Neural cell (in vitro differentiated cells): ENCODE data around the gene LSM14A. TPM values are rescaled to one million over a fixed set of nuclear protein-coding genes. Genes with fewer than 3 reads are reported as not detected.

ENCODE experiments used
- H2AFZ ChIP-seq: fragments of 200-600, 300-800 bp; sonication (generic), shearing (Covaris generic); 2 replicates; pipeline ENCODE4 v1.6.0; 2014; ENCODE audit warnings: low read depth, mild to moderate bottlenecking, antibody characterized with exemption, low read length, moderate library complexity
- H3F3A ChIP-seq: fragments of 200-600 bp; shearing (Covaris generic); 2 replicates; pipeline ENCODE4 v1.6.1; 2016; ENCODE audit warnings: mild to moderate bottlenecking, moderate library complexity, mixed read lengths, antibody characterized with exemption, low read length; ENCODE audit not compliant: insufficient read depth, poor library complexity, severe bottlenecking
- H3K27ac ChIP-seq: fragments of 200-600, 300-800 bp; sonication (generic), shearing (Covaris generic); 2 replicates; pipeline ENCODE4 v1.5.1; 2014; ENCODE audit warnings: mild to moderate bottlenecking, low read length, moderate library complexity
- H3K27me3 ChIP-seq: fragments of 300-800, 200-600 bp; sonication (generic), shearing (Covaris generic); 2 replicates; pipeline ENCODE4 v1.6.0; 2014; ENCODE audit warnings: mild to moderate bottlenecking, low read depth, low read length, moderate library complexity; ENCODE audit not compliant: insufficient read depth
- H3K36me3 ChIP-seq: fragments of 300-800, 200-600 bp; sonication (generic), shearing (Covaris generic); 2 replicates; pipeline ENCODE4 v1.5.1; 2014; ENCODE audit warnings: mild to moderate bottlenecking, antibody characterized with exemption, low read length, moderate library complexity; ENCODE audit not compliant: insufficient read depth
- H3K4me2 ChIP-seq: fragments of 300-800, 200-600 bp; sonication (generic), shearing (Covaris generic); 2 replicates; pipeline ENCODE4 v1.6.0; 2014; ENCODE audit warnings: mild to moderate bottlenecking, low read length
- H3K4me3 ChIP-seq: fragments of 300-800, 200-600 bp; sonication (generic), shearing (Covaris generic); 2 replicates; pipeline ENCODE4 v1.5.1; 2014; ENCODE audit warnings: mild to moderate bottlenecking, low read length, moderate library complexity
- H3K79me2 ChIP-seq: fragments of 200-600 bp; shearing (Covaris generic); replicated peaks from 2 replicates; pipeline ENCODE4 v1.6.0; 2014; ENCODE audit warnings: mild to moderate bottlenecking, low read length, moderate library complexity; ENCODE audit not compliant: insufficient read depth
- H3K9ac ChIP-seq: fragments of 300-800, 200-600 bp; sonication (generic), shearing (Covaris generic); 2 replicates; pipeline ENCODE4 v1.6.1; 2016; ENCODE audit warnings: mild to moderate bottlenecking, low read length, mixed read lengths
- H3K9me2 ChIP-seq: fragments of 200-600 bp; shearing (Covaris generic); 2 replicates; pipeline ENCODE4 v1.6.1; 2016; ENCODE audit warnings: mild to moderate bottlenecking, low read length, mixed read lengths; ENCODE audit not compliant: insufficient read depth
- H3K9me3 ChIP-seq: fragments of 200-600, 300-800 bp; sonication (generic), shearing (Covaris generic); 2 replicates; pipeline ENCODE4 v1.6.1; 2016; ENCODE audit warnings: mild to moderate bottlenecking, mixed run types, low read length, moderate library complexity, mixed read lengths
- H4K20me1 ChIP-seq: fragments of 200-600 bp; shearing (Covaris generic); 2 replicates; pipeline ENCODE4 v1.6.1; 2016; ENCODE audit warnings: mild to moderate bottlenecking, mixed run types; ENCODE audit not compliant: insufficient read depth
- EP300 ChIP-seq: fragments of 450-650 bp; conservative IDR thresholded peaks from 2 replicates; pipeline ENCODE4 v1.6.1; 2014; ENCODE audit warnings: antibody characterized with exemption, mild to moderate bottlenecking, moderate library complexity; ENCODE audit not compliant: poor library complexity, severe bottlenecking
- EZH2 ChIP-seq: fragments of 200-600, 300-800 bp; shearing (Covaris generic), sonication (generic); IDR thresholded peaks from 2 replicates; pipeline ENCODE4 v1.6.1; 2014; ENCODE audit warnings: antibody characterized with exemption, low read length, borderline replicate concordance, mild to moderate bottlenecking; ENCODE audit not compliant: insufficient read depth, poor library complexity, severe bottlenecking
- MXI1 ChIP-seq: fragments of 450-650 bp; conservative IDR thresholded peaks from 2 replicates; pipeline ENCODE4 v1.6.1; 2014; ENCODE audit warnings: antibody characterized with exemption, mild to moderate bottlenecking; ENCODE audit not compliant: poor library complexity, severe bottlenecking
- POLR2AphosphoS5 ChIP-seq: IDR thresholded peaks from 2 replicates; pipeline ENCODE4 v1.6.1; 2012
- RAD21 ChIP-seq: fragments of 450-650 bp; conservative IDR thresholded peaks from 2 replicates; pipeline ENCODE4 v1.6.1; 2014; ENCODE audit warnings: antibody characterized with exemption, mild to moderate bottlenecking, moderate library complexity
- SMC3 ChIP-seq: fragments of 450-650 bp; conservative IDR thresholded peaks from 2 replicates; pipeline ENCODE4 v1.6.1; 2014; ENCODE audit warnings: antibody characterized with exemption, mild to moderate bottlenecking, moderate library complexity; ENCODE audit not compliant: poor library complexity
- TAF1 ChIP-seq: IDR thresholded peaks from 2 replicates; pipeline ENCODE4 v1.6.1; 2012; ENCODE audit warnings: low read depth
- polyA plus RNA-seq: library from polyadenylated mRNA; depleted of rRNA; stranded (reverse); fragments of >200 nt; gene quantifications from 2 replicates; pipeline ENCODE4 v1.2.3, GENCODE V29; 2014
- TF ChIP-seq, protein P1 (sequence below): fragments of 450-650 bp; IDR thresholded peaks from 2 replicates; pipeline ENCODE4 v1.5.1; 2014; ENCODE audit warnings: antibody characterized with exemption, mild to moderate bottlenecking, moderate library complexity; ENCODE audit not compliant: poor library complexity, severe bottlenecking
- TF ChIP-seq, protein P2 (sequence below): IDR thresholded peaks from 2 replicates; pipeline ENCODE4 v1.6.1; 2012; ENCODE audit warnings: borderline replicate concordance

LSM14A gene
- polyA plus RNA-seq, 1 donor from 2014 or later: 104 TPM

- Histone ChIP-seq H3K4me2 (no peak overlapping the region), H3K79me2 (no peaks in the 10 kb centered on the region), H4K20me1 (no peaks in the 10 kb centered on the region), H3K27ac (no peak overlapping the region), H2AFZ (no peak overlapping the region), H3K27me3 (no peaks in the 10 kb centered on the region), H3K4me3 (no peak overlapping the region), H3K9me3 (no peaks in the 10 kb centered on the region), H3K9me2 (no peaks in the 10 kb centered on the region), H3K36me3 (peaks cover 12% of the 10 kb centered on the region), H3K9ac (no peak overlapping the region), H3F3A (no peaks in the 10 kb centered on the region)
- no peak for TF ChIP-seq POLR2AphosphoS5
- TF ChIP-seq MXI1: no peak
- TF ChIP-seq RAD21: no peak
- TF ChIP-seq EP300: no peak
Measured at GRCh38 chr19:34226036-34226435, 53.7 kb downstream of the LSM14A start.

- Histone ChIP-seq H3K79me2 (no peaks in the 10 kb centered on the region), H3F3A (no peaks in the 10 kb centered on the region), H3K36me3 (peaks cover 10% of the 10 kb centered on the region), H3K9me3 (no peaks in the 10 kb centered on the region), H2AFZ (no peak overlapping the region), H3K9ac (no peak overlapping the region), H3K27me3 (no peaks in the 10 kb centered on the region), H3K4me2 (no peak overlapping the region), H3K4me3 (no peak overlapping the region), H3K9me2 (no peaks in the 10 kb centered on the region), H3K27ac (no peak overlapping the region), H4K20me1 (no peaks in the 10 kb centered on the region)
- TF ChIP-seq MXI1 (no peak), RAD21 (no peak), EP300 (no peak), SMC3 (no peak), EZH2 (no peak), TAF1 (no peak), POLR2AphosphoS5 (no peak)
- TF ChIP-seq, protein P1, sequence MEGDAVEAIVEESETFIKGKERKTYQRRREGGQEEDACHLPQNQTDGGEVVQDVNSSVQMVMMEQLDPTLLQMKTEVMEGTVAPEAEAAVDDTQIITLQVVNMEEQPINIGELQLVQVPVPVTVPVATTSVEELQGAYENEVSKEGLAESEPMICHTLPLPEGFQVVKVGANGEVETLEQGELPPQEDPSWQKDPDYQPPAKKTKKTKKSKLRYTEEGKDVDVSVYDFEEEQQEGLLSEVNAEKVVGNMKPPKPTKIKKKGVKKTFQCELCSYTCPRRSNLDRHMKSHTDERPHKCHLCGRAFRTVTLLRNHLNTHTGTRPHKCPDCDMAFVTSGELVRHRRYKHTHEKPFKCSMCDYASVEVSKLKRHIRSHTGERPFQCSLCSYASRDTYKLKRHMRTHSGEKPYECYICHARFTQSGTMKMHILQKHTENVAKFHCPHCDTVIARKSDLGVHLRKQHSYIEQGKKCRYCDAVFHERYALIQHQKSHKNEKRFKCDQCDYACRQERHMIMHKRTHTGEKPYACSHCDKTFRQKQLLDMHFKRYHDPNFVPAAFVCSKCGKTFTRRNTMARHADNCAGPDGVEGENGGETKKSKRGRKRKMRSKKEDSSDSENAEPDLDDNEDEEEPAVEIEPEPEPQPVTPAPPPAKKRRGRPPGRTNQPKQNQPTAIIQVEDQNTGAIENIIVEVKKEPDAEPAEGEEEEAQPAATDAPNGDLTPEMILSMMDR: no peak
- TF ChIP-seq, protein P2, sequence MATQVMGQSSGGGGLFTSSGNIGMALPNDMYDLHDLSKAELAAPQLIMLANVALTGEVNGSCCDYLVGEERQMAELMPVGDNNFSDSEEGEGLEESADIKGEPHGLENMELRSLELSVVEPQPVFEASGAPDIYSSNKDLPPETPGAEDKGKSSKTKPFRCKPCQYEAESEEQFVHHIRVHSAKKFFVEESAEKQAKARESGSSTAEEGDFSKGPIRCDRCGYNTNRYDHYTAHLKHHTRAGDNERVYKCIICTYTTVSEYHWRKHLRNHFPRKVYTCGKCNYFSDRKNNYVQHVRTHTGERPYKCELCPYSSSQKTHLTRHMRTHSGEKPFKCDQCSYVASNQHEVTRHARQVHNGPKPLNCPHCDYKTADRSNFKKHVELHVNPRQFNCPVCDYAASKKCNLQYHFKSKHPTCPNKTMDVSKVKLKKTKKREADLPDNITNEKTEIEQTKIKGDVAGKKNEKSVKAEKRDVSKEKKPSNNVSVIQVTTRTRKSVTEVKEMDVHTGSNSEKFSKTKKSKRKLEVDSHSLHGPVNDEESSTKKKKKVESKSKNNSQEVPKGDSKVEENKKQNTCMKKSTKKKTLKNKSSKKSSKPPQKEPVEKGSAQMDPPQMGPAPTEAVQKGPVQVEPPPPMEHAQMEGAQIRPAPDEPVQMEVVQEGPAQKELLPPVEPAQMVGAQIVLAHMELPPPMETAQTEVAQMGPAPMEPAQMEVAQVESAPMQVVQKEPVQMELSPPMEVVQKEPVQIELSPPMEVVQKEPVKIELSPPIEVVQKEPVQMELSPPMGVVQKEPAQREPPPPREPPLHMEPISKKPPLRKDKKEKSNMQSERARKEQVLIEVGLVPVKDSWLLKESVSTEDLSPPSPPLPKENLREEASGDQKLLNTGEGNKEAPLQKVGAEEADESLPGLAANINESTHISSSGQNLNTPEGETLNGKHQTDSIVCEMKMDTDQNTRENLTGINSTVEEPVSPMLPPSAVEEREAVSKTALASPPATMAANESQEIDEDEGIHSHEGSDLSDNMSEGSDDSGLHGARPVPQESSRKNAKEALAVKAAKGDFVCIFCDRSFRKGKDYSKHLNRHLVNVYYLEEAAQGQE: no peak
Measured at GRCh38 chr19:34228347-34228746, 56.0 kb downstream of the LSM14A start.

- no peak overlapping the region for H3K9ac ChIP-seq
- H3K27ac ChIP-seq: no peak overlapping the region
- peaks cover 6% of the 10 kb centered on the region for H3K36me3 ChIP-seq
- no peaks in the 10 kb centered on the region for H3F3A ChIP-seq
- H3K9me2 ChIP-seq: no peaks in the 10 kb centered on the region
- no peak for TF ChIP-seq SMC3
- TF ChIP-seq TAF1: no peak
- TF ChIP-seq EP300: no peak
- TF ChIP-seq, protein P1: no peak
- TF ChIP-seq EZH2: no peak
- no peak for TF ChIP-seq POLR2AphosphoS5
- TF ChIP-seq MXI1: no peak
- H3K4me3 ChIP-seq: no peak overlapping the region
- H3K9me3 ChIP-seq: no peaks in the 10 kb centered on the region
- no peaks in the 10 kb centered on the region for H3K27me3 ChIP-seq
- no peaks in the 10 kb centered on the region for H4K20me1 ChIP-seq
- no peaks in the 10 kb centered on the region for H3K79me2 ChIP-seq
- no peak overlapping the region for H2AFZ ChIP-seq
- no peak overlapping the region for H3K4me2 ChIP-seq
Measured at GRCh38 chr19:34228762-34229161, 56.5 kb downstream of the LSM14A start.
